Sciatic nerve (tissue), 2 donors: ENCODE measurements around the gene GPR84. TPM values are rescaled to one million over a fixed set of nuclear protein-coding genes. Genes with fewer than 3 reads are reported as not detected.

ENCODE experiments used
- ATAC-seq: fragments of 200-7000 bp; cut with Tn5 transposase; one replicate; pipeline ENCODE4 v1.9.1; 2020; ENCODE audit warnings: mild to moderate bottlenecking, moderate library complexity
- DNase-seq: peaks from one replicate; pipeline ENCODE4 v3.0.0-alpha.2; 2020; ENCODE audit warnings: low spot score
- intact Hi-C: fragments of 100-400 bp; cut with DNase I; formaldehyde crosslinking; loops from one replicate; pipeline ENCODE4 v1.14.2; 2022
- total RNA-seq: library from RNA; stranded (reverse); fragmentation: NEBNext Ultra II Directional; extraction: Animal tissue kit (Norgen Biotek cat#: 25700); gene quantifications from one replicate; pipeline ENCODE4 v1.2.1, GENCODE V29; 2021
- donor health status: DM: no; HTN: no; CAD: no.
- donor health status: DM: no; HTN: no; CAD: no.

Gene GPR84
- 0.53 TPM for total RNA-seq

GRCh38 chr12:54364413-54364812 lies at the start of gene GPR84:
Gene GPR84 (minus strand): TSS chr12:54364486. CDS start chr12:54363851, 635 bp downstream.
- ATAC-seq (no peak), DNase-seq (no peak)
- intact Hi-C loops, result loop anchor here (5.0 kb wide), 1 partner anchor 142 kb away; no protein-coding TSS in a partner anchor

- DNase-seq (no peak), ATAC-seq (peak; percentile 8)
- intact Hi-C loops, result no loop called here
Measured at GRCh38 chr12:54413284-54414190, 49.3 kb upstream of the GPR84 start.

GRCh38 chr12:54412786-54413185 lies 48.5 kb upstream of the GPR84 start:
- ATAC-seq (peak; percentile 3), DNase-seq (no peak)
- intact Hi-C loops, result no loop called here

- intact Hi-C loops, result no loop called here
- DNase-seq (no peak), ATAC-seq (peak; percentile 48)
Measured at GRCh38 chr12:54412348-54412747, 48.1 kb upstream of the GPR84 start.

GRCh38 chr12:54411391-54412241 lies 47.3 kb upstream of the GPR84 start:
- DNase-seq (no peak), ATAC-seq (peak; percentile 77)
- intact Hi-C loops, result no loop called here

- ATAC-seq (no peak), DNase-seq (no peak)
- intact Hi-C loops, result no loop called here
Measured at GRCh38 chr12:54409267-54409666, 45.0 kb upstream of the GPR84 start.

GRCh38 chr12:54407183-54407905 lies 43.1 kb upstream of the GPR84 start:
- intact Hi-C loops, result no loop called here
- DNase-seq (no peak), ATAC-seq (no peak)

- DNase-seq (no peak), ATAC-seq (no peak)
- intact Hi-C loops, result no loop called here
Measured at GRCh38 chr12:54405573-54405972, 41.3 kb upstream of the GPR84 start.

GRCh38 chr12:54405106-54405505 lies 40.8 kb upstream of the GPR84 start:
- ATAC-seq (no peak), DNase-seq (no peak)
- intact Hi-C loops, result no loop called here

GRCh38 chr12:54404061-54405004 lies 40.0 kb upstream of the GPR84 start:
- ATAC-seq (no peak), DNase-seq (no peak)

GRCh38 chr12:54401119-54401518 lies 36.8 kb upstream of the GPR84 start:
- ATAC-seq, result no peak
- no peak for DNase-seq
- intact Hi-C loops, result loop anchor here (5.0 kb wide), 1 partner anchor 36 kb away; no protein-coding TSS in a partner anchor

More at GRCh38 chr12:54404061-54405004, 40.0 kb upstream of the GPR84 start:
- intact Hi-C loops, result loop anchor here (5.0 kb wide), 1 partner anchor 33 kb away; no protein-coding TSS in a partner anchor

GRCh38 chr12:54398995-54399793 lies 34.9 kb upstream of the GPR84 start:
- peak; percentile 89 for ATAC-seq

GRCh38 chr12:54398218-54398617 lies 33.9 kb upstream of the GPR84 start:
- DNase-seq, result no peak
- intact Hi-C loops, result no loop called here
- ATAC-seq, result no peak

More at GRCh38 chr12:54398995-54399793, 34.9 kb upstream of the GPR84 start:
- intact Hi-C loops, result no loop called here
- peak; percentile 93 for DNase-seq

- no peak for DNase-seq
- intact Hi-C loops, result no loop called here
- no peak for ATAC-seq
Measured at GRCh38 chr12:54397157-54397556, 32.9 kb upstream of the GPR84 start.

- intact Hi-C loops, result no loop called here
- ATAC-seq (no peak), DNase-seq (no peak)
Measured at GRCh38 chr12:54395545-54395944, 31.3 kb upstream of the GPR84 start.

- ATAC-seq (no peak), DNase-seq (no peak)
- intact Hi-C loops, result no loop called here
Measured at GRCh38 chr12:54394986-54395385, 30.7 kb upstream of the GPR84 start.

GRCh38 chr12:54394281-54394719 lies 30.0 kb upstream of the GPR84 start:
- intact Hi-C loops, result no loop called here
- DNase-seq, result peak; percentile 78
- peak; percentile 47 for ATAC-seq
